HL-60 (cell line): ENCODE data around the gene LMO4.

ENCODE experiments used
- POLR2AphosphoS5 ChIP-seq: IDR thresholded peaks from 2 replicates; pipeline ENCODE4 v1.6.1; 2012; ENCODE audit warnings: low read depth
- REST ChIP-seq: IDR thresholded peaks from 2 replicates; pipeline ENCODE4 v1.6.1; 2012; ENCODE audit warnings: low read depth; ENCODE audit not compliant: insufficient replicate concordance
- SPI1 ChIP-seq: IDR thresholded peaks from 2 replicates; pipeline ENCODE4 v1.6.1; 2012; ENCODE audit warnings: low read depth, mild to moderate bottlenecking, borderline replicate concordance
- TF ChIP-seq, protein P1 (sequence below): IDR thresholded peaks from one replicate; pipeline ENCODE4 v1.5.1; 2011; ENCODE audit warnings: low read length, control low read depth, inconsistent platforms; ENCODE audit not compliant: insufficient read depth

DNA sequence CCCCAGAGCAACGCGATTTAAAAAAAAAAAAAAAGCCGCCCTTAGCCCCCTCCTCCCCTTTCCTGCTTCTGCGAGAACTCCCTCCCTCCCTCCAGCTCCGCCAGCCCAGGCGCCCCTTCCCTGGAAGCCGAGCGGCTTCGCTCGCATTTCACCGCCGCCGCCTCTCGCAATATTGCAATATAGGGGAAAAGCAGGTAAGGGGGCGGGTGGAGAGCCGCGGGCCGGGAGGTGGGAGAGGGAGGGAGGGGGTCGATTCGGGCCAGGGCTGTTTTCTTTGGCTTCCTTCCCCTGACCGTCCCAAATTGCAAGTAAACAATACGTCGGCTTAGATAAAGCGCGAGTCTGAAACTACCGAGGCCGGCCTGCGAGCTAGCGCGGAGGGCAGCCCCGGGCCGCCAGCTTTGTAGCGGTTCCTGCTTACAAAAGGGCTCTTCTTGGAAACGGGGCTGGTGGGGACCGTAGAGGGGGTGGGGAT lies 408 bp downstream of the LMO4 start:
- TF ChIP-seq, protein P1, sequence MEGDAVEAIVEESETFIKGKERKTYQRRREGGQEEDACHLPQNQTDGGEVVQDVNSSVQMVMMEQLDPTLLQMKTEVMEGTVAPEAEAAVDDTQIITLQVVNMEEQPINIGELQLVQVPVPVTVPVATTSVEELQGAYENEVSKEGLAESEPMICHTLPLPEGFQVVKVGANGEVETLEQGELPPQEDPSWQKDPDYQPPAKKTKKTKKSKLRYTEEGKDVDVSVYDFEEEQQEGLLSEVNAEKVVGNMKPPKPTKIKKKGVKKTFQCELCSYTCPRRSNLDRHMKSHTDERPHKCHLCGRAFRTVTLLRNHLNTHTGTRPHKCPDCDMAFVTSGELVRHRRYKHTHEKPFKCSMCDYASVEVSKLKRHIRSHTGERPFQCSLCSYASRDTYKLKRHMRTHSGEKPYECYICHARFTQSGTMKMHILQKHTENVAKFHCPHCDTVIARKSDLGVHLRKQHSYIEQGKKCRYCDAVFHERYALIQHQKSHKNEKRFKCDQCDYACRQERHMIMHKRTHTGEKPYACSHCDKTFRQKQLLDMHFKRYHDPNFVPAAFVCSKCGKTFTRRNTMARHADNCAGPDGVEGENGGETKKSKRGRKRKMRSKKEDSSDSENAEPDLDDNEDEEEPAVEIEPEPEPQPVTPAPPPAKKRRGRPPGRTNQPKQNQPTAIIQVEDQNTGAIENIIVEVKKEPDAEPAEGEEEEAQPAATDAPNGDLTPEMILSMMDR: no peak
- TF ChIP-seq POLR2AphosphoS5 (no peak), REST (no peak), SPI1 (no peak)
